ENCODE measurements around the gene SHB. TPM values are rescaled to one million over a fixed set of nuclear protein-coding genes. Genes with fewer than 3 reads are reported as not detected.
A peak's percentile ranks its signal among the peaks of the same experiment; 100 is the strongest.

SHB gene
- total RNA-seq, 1 experiment from 2014 or later = 28.7 TPM

GRCh38 chr9:38039907-38040682, 28.9 kb downstream of the SHB start:
- Histone ChIP-seq H3K79me2 (ENCODE audit: insufficient read depth, low read length) (peaks cover 95% of the 10 kb centered on the region), H3K9ac (ENCODE audit: low read length) (peak overlapping the region; percentile 43), H2AFZ (ENCODE audit: low read depth, low read length, poor library complexity, severe bottlenecking) (no peak overlapping the region), H4K20me1 (ENCODE audit: insufficient read depth) (no peaks in the 10 kb centered on the region; the same call in 1 of the 2 replicates), H3K9me2 (ENCODE audit: insufficient read depth) (no peaks in the 10 kb centered on the region), H3K36me3 (ENCODE audit: control insufficient read depth in 1 of 2, insufficient read depth in 2 of 2, low read length in 2 of 2) (no peaks in the 10 kb centered on the region; a peak in 1 of 4 replicates), H3K4me3 (replicated peaks in 1 of 2; ENCODE audit: low read depth in 1 of 2, low read length in 2 of 2) (no peak overlapping the region), H3K4me1 (ENCODE audit: control insufficient read depth in 1 of 2, insufficient read depth in 2 of 2, low read length in 2 of 2) (peaks cover 56 to 95% of the 10 kb centered on the region in 2 experiments), H3K4me2 (ENCODE audit: low read length) (peak overlapping the region; percentile 73), H3K27ac (ENCODE audit: low read depth, low read length) (peak overlapping the region; percentile 50), H3K27me3 (ENCODE audit: insufficient read depth, low read length) (no peaks in the 10 kb centered on the region), H3K9me3 (ENCODE audit: control insufficient read depth in 1 of 2, insufficient read depth in 1 of 2, low read depth in 1 of 2, low read length in 2 of 2) (no peaks in the 10 kb centered on the region)
- RAD21 ChIA-PET (ENCODE audit: low non-redundant PET in 1 of 2, low total read pairs in 2 of 2, uncharacterized antibody in 2 of 2, unreplicated experiment in 2 of 2) = no interaction called here
- TF ChIP-seq EGR1 (IDR thresholded peaks at IDR 0.05; ENCODE audit: low read depth) = peak; percentile 55
- no peak for TF ChIP-seq SP1 (IDR thresholded peaks at IDR 0.05; ENCODE audit: low read depth)
- ATAC-seq = no peak
- CTCF ChIA-PET = no interaction called here
- no peak for DNase-seq (ENCODE audit: low read depth, low spot score)
- intact Hi-C loops (cut with micrococcal nuclease) = loop anchor here (5.0 kb wide), 1 partner anchor 88 kb away; no protein-coding TSS in a partner anchor
- no TSS peak for BruUV-seq (replicated peaks)
- POLR2A ChIA-PET = no interaction called here

- RAD21 ChIA-PET (ENCODE audit: low non-redundant PET in 1 of 2, low total read pairs in 2 of 2, uncharacterized antibody in 2 of 2, unreplicated experiment in 2 of 2) = no interaction called here
- no peaks in the 10 kb centered on the region for H3K36me3 ChIP-seq (ENCODE audit: control insufficient read depth in 1 of 2, insufficient read depth in 2 of 2, low read length in 2 of 2)
- POLR2A ChIA-PET = no interaction called here
- H3K9me2 ChIP-seq (ENCODE audit: insufficient read depth) = no peaks in the 10 kb centered on the region
- no peaks in the 10 kb centered on the region for H4K20me1 ChIP-seq (ENCODE audit: insufficient read depth)
- TF ChIP-seq FOSL1 (IDR thresholded peaks at IDR 0.05; ENCODE audit: low read depth) (0 out of 2 replicates have a peak, but pooled peaks have one; percentile 18), SP1 (IDR thresholded peaks at IDR 0.05; ENCODE audit: low read depth) (peak; percentile 58; the same call in 1 of the 2 replicates), CEBPB (IDR thresholded peaks at IDR 0.05; ENCODE audit: low read depth) (no peak), RAD21 (IDR thresholded peaks at IDR 0.05; ENCODE audit: low read depth) (peak; percentile 15)
- H2AFZ ChIP-seq (ENCODE audit: low read depth, low read length, poor library complexity, severe bottlenecking) = no peak overlapping the region
- peaks cover 95% of the 10 kb centered on the region for H3K79me2 ChIP-seq (ENCODE audit: insufficient read depth, low read length)
- DNase-seq (ENCODE audit: low read depth, low spot score) (peak; percentile 42), ATAC-seq (peak; percentile 68)
- no peaks in the 10 kb centered on the region for H3K27me3 ChIP-seq (ENCODE audit: insufficient read depth, low read length)
- CTCF ChIA-PET = no interaction called here
- intact Hi-C loops (cut with micrococcal nuclease) = loop anchor here (5.0 kb wide), 1 partner anchor 87 kb away; no protein-coding TSS in a partner anchor
- H3K4me1 ChIP-seq (ENCODE audit: control insufficient read depth in 1 of 2, insufficient read depth in 2 of 2, low read length in 2 of 2) = peaks cover 56 to 91% of the 10 kb centered on the region in 2 experiments
- BruUV-seq (replicated peaks) = no TSS peak
- no peaks in the 10 kb centered on the region for H3K9me3 ChIP-seq (ENCODE audit: control insufficient read depth in 1 of 2, insufficient read depth in 1 of 2, low read depth in 1 of 2, low read length in 2 of 2)
- H3K9ac ChIP-seq (ENCODE audit: low read length) = peak overlapping the region; percentile 43
- H3K4me3 ChIP-seq (replicated peaks in 1 of 2; ENCODE audit: low read depth in 1 of 2, low read length in 2 of 2) = peak overlapping the region in 1 of 2 experiments; percentile 12; a peak in 1 of 4 replicates
- H3K4me2 ChIP-seq (ENCODE audit: low read length) = peak overlapping the region; percentile 73
- peak overlapping the region; percentile 50 for H3K27ac ChIP-seq (ENCODE audit: low read depth, low read length)
Measured at GRCh38 chr9:38039090-38039906, 29.7 kb downstream of the SHB start.
